Esophagus squamous epithelium (tissue), 5 donors: ENCODE data around the gene GUK1. TPM values are rescaled to one million over a fixed set of nuclear protein-coding genes. Genes with fewer than 3 reads are reported as not detected.

Experiments used
- DNase-seq: peaks from one replicate; lab custom pipeline; 2025; lab: John Stamatoyannopoulos, UW
- H3K27ac ChIP-seq, 4 donors: fragments of 200-600 bp; sonication (generic); one replicate each; pipeline ENCODE4 v1.5.1; 2016 to 2019; ENCODE audit warnings: mild to moderate bottlenecking in 1 of 4
- H3K27me3 ChIP-seq, 4 donors: fragments of 200-600 bp; sonication (generic); 1 replicate in 3 of 4; 2 replicates in 1 of 4; pipeline versions ENCODE4 v1.5.1 to v1.6.0; 2017 to 2021; ENCODE audit warnings: antibody characterized with exemption in 1 of 4
- H3K36me3 ChIP-seq, 3 donors: fragments of 200-600 bp; sonication (generic); one replicate each; pipeline ENCODE4 v1.5.1; 2016 to 2019
- H3K4me1 ChIP-seq, 3 donors: fragments of 200-600 bp; sonication (generic); one replicate each; pipeline ENCODE4 v1.5.1; 2017 to 2019
- H3K4me3 ChIP-seq, 4 donors: fragments of 200-600 bp; sonication (generic); 1 replicate in 3 of 4; 2 replicates in 1 of 4; pipeline ENCODE4 v1.5.1; 2016 to 2019; ENCODE audit warnings: mild to moderate bottlenecking in 2 of 4, moderate library complexity in 1 of 4
- H3K9me3 ChIP-seq, 3 donors: fragments of 200-600 bp; sonication (generic); one replicate each; pipeline ENCODE4 v1.5.1; 2016 to 2019
- CTCF ChIP-seq, 6 experiments: fragments of 450-650 bp in 4 of 6; fragments of 200-600 bp in 2 of 6; sonication (generic) in 2 of 6; IDR thresholded peaks; one replicate each; pipeline ENCODE4 v1.5.1; 2016 to 2019; ENCODE audit warnings: antibody characterized with exemption in 6 of 6, mild to moderate bottlenecking in 4 of 6, moderate library complexity in 4 of 6
- POLR2A ChIP-seq, 4 donors: fragments of 450-650 bp; IDR thresholded peaks; one replicate each; pipeline ENCODE4 v1.6.1; 2017; ENCODE audit warnings: antibody characterized with exemption in 4 of 4, mild to moderate bottlenecking in 4 of 4, moderate library complexity in 3 of 4
- WGBS, 2 donors: methylation state at CpG; one replicate each; pipeline ENCODE4 v1.1.5; 2018; 5-methylcytosine and 5-hydroxymethylcytosine counted together
- intact Hi-C: fragments of 100-400 bp; cut with DNase I; formaldehyde crosslinking; loops from one replicate; pipeline ENCODE4 v1.15.0; 2022
- total RNA-seq, 4 donors: library from RNA; depleted of rRNA; stranded (reverse); fragments of >200 nt; gene quantifications; one replicate each; pipeline ENCODE4 v1.1.0, GENCODE V29; 2016
- donor health status: DM: yes; HTN: yes; CAD: no.

Gene GUK1
- total RNA-seq, 4 donors from 2014 or later = 279 to 320 (median 302) TPM

GRCh38 chr1:228166170-228166936 is 26.3 kb downstream of the GUK1 start:
- Histone ChIP-seq H3K9me3 (no peaks in the 10 kb centered on the region), H3K4me1 (peaks cover 32 to 53% (median 42%) of the 10 kb centered on the region in 3 donors), H3K4me3 (peak overlapping the region; percentile 73 to 99 (median 76)), H3K27me3 (peaks cover 0 to 13% (median 0%) of the 10 kb centered on the region in 4 donors), H3K27ac (peak overlapping the region; percentile 99 to 100 (median 100)), H3K36me3 (no peaks in the 10 kb centered on the region)
- DNase-seq = no peak
- TF ChIP-seq POLR2A (IDR thresholded peaks at IDR 0.05) (no peak), CTCF (IDR thresholded peaks at IDR 0.05) (peak in 5 of 6 experiments; percentile 20 to 58 (median 35))
- 25 to 37% methylated on average over 9 to 10 of the region's 26 CpGs for WGBS, 2 donors
- intact Hi-C loops = loop anchor here (10.0 kb wide), 1 partner anchor 62 kb away; the partner anchor contains the start of genes C1orf35 and MRPL55

- Histone ChIP-seq H3K36me3 (no peaks in the 10 kb centered on the region), H3K4me3 (no peak overlapping the region), H3K27ac (no peak overlapping the region), H3K9me3 (no peaks in the 10 kb centered on the region), H3K4me1 (peaks cover 16 to 37% (median 18%) of the 10 kb centered on the region in 3 donors), H3K27me3 (no peaks in the 10 kb centered on the region)
- intact Hi-C loops = loop anchor here (10.0 kb wide), 1 partner anchor 64 kb away; the partner anchor contains the start of genes C1orf35 and MRPL55
- WGBS, 2 donors = 78 to 90% methylated on average over 5 to 8 of the region's 12 CpGs
- TF ChIP-seq CTCF (IDR thresholded peaks at IDR 0.05) (no peak), POLR2A (IDR thresholded peaks at IDR 0.05) (no peak)
- DNase-seq = no peak
These were observed 28.6 kb downstream of the GUK1 start for GRCh38 chr1:228168563-228169270.

GRCh38 chr1:228169345-228169744 is 29.3 kb downstream of the GUK1 start:
- intact Hi-C loops = loop anchor here (10.0 kb wide), 1 partner anchor 65 kb away; the partner anchor contains the start of genes C1orf35 and MRPL55
- no peak for DNase-seq
- Histone ChIP-seq H3K4me1 (peaks cover 12 to 34% (median 16%) of the 10 kb centered on the region in 3 donors), H3K27me3 (no peaks in the 10 kb centered on the region), H3K27ac (no peak overlapping the region), H3K36me3 (no peaks in the 10 kb centered on the region), H3K4me3 (no peak overlapping the region), H3K9me3 (no peaks in the 10 kb centered on the region)
- TF ChIP-seq POLR2A (IDR thresholded peaks at IDR 0.05) (no peak), CTCF (IDR thresholded peaks at IDR 0.05) (no peak)
- 66 to 89% methylated on average over 2 of the region's 2 CpGs for WGBS, 2 donors

GRCh38 chr1:228170666-228171065 is 30.6 kb downstream of the GUK1 start:
- TF ChIP-seq POLR2A (IDR thresholded peaks at IDR 0.05) (no peak), CTCF (IDR thresholded peaks at IDR 0.05) (no peak)
- Histone ChIP-seq H3K27me3 (no peaks in the 10 kb centered on the region), H3K9me3 (no peaks in the 10 kb centered on the region), H3K4me3 (no peak overlapping the region), H3K4me1 (peaks cover 6 to 31% (median 8%) of the 10 kb centered on the region in 3 donors), H3K27ac (no peak overlapping the region), H3K36me3 (peaks cover 0 to 13% (median 0%) of the 10 kb centered on the region in 3 donors)
- WGBS, 2 donors = 86 to 89% methylated on average over 5 to 6 of the region's 7 CpGs
- DNase-seq = no peak
- intact Hi-C loops = no loop called here
